ENCODE data around the gene KNSTRN. TPM values are rescaled to one million over a fixed set of nuclear protein-coding genes. Genes with fewer than 3 reads are reported as not detected.

KNSTRN gene
- total RNA-seq, 1 donor from 2014 or later = 27.3 TPM

DNA sequence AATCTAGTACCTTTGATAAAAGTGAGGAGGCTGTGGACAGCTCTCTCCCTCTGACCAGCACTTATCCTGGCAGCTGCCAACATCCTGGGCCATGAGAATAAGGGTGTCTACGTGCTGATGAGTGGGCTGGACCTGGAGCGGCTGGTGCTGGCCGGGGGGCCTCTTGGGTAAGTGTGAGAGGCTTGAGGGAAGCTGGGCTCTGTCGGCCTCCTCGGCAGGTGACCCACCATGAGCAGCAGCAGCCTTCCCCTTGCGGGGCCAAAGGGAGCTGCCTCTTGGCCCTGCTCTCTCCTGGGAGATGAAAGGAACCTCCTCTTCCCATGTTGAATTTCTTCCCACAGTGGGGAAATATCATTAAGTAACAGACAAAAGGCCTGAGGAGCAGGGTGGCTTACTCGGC, 32.3 kb downstream of the KNSTRN start:
- TF ChIP-seq, protein P1, sequence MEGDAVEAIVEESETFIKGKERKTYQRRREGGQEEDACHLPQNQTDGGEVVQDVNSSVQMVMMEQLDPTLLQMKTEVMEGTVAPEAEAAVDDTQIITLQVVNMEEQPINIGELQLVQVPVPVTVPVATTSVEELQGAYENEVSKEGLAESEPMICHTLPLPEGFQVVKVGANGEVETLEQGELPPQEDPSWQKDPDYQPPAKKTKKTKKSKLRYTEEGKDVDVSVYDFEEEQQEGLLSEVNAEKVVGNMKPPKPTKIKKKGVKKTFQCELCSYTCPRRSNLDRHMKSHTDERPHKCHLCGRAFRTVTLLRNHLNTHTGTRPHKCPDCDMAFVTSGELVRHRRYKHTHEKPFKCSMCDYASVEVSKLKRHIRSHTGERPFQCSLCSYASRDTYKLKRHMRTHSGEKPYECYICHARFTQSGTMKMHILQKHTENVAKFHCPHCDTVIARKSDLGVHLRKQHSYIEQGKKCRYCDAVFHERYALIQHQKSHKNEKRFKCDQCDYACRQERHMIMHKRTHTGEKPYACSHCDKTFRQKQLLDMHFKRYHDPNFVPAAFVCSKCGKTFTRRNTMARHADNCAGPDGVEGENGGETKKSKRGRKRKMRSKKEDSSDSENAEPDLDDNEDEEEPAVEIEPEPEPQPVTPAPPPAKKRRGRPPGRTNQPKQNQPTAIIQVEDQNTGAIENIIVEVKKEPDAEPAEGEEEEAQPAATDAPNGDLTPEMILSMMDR (IDR thresholded peaks at IDR 0.05) = no peak
- Mint-ChIP-seq H3K4me1 (ENCODE audit: unreplicated experiment) (no peaks in the 10 kb centered on the region), H3K4me3 (ENCODE audit: unreplicated experiment) (no peak overlapping the region), H3K9me3 (ENCODE audit: unreplicated experiment) (no peaks in the 10 kb centered on the region), H3K27me3 (ENCODE audit: unreplicated experiment) (no peaks in the 10 kb centered on the region), H3K27ac (ENCODE audit: unreplicated experiment) (no peak overlapping the region), H3K36me3 (ENCODE audit: unreplicated experiment) (peaks cover 48% of the 10 kb centered on the region)
- no peak for DNase-seq (ENCODE audit: extremely low spot score, unreplicated experiment)

- H3K4me1 Mint-ChIP-seq (ENCODE audit: unreplicated experiment) = no peaks in the 10 kb centered on the region
- H3K27ac Mint-ChIP-seq (ENCODE audit: unreplicated experiment) = no peak overlapping the region
- no peak for DNase-seq (ENCODE audit: extremely low spot score, unreplicated experiment)
- peaks cover 45% of the 10 kb centered on the region for H3K36me3 Mint-ChIP-seq (ENCODE audit: unreplicated experiment)
- TF ChIP-seq, protein P1 (IDR thresholded peaks at IDR 0.05) = no peak
- H3K9me3 Mint-ChIP-seq (ENCODE audit: unreplicated experiment) = no peaks in the 10 kb centered on the region
- H3K27me3 Mint-ChIP-seq (ENCODE audit: unreplicated experiment) = no peaks in the 10 kb centered on the region
- no peak overlapping the region for H3K4me3 Mint-ChIP-seq (ENCODE audit: unreplicated experiment)
Measured at GRCh38 chr15:40415226-40415625, 32.7 kb downstream of the KNSTRN start.

- Mint-ChIP-seq H3K9me3 (ENCODE audit: unreplicated experiment) (no peaks in the 10 kb centered on the region), H3K27me3 (ENCODE audit: unreplicated experiment) (no peaks in the 10 kb centered on the region), H3K4me3 (ENCODE audit: unreplicated experiment) (no peak overlapping the region), H3K27ac (ENCODE audit: unreplicated experiment) (no peak overlapping the region), H3K4me1 (ENCODE audit: unreplicated experiment) (peaks cover 6% of the 10 kb centered on the region), H3K36me3 (ENCODE audit: unreplicated experiment) (peaks cover 38% of the 10 kb centered on the region)
- no peak for DNase-seq (ENCODE audit: extremely low spot score, unreplicated experiment)
- TF ChIP-seq, protein P1 (IDR thresholded peaks at IDR 0.05) = no peak
Measured at GRCh38 chr15:40416056-40416455, 33.5 kb downstream of the KNSTRN start.

DNA sequence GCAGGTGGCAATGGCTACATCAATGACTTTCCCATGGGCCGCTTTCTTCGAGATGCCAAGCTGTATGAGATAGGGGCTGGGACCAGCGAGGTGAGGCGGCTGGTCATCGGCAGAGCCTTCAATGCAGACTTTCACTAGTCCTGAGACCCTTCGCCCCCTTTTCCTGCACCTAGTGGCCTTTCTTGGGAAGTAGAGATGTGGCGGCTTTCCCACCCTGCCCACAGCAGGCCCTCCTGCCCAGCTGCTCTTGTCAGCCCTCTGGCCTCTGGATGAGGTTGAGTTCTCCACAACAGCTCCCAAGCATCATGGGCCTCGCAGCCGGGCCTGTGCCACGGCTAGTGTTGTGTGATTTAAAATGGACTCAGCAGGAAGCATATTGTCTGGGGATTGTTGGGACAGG, 35.6 kb downstream of the KNSTRN start:
- H3K27me3 Mint-ChIP-seq (ENCODE audit: unreplicated experiment) = no peaks in the 10 kb centered on the region
- H3K4me1 Mint-ChIP-seq (ENCODE audit: unreplicated experiment) = peaks cover 12% of the 10 kb centered on the region
- H3K4me3 Mint-ChIP-seq (ENCODE audit: unreplicated experiment) = no peak overlapping the region
- H3K27ac Mint-ChIP-seq (ENCODE audit: unreplicated experiment) = no peak overlapping the region
- no peak for DNase-seq (ENCODE audit: extremely low spot score, unreplicated experiment)
- no peaks in the 10 kb centered on the region for H3K9me3 Mint-ChIP-seq (ENCODE audit: unreplicated experiment)
- TF ChIP-seq, protein P1 (IDR thresholded peaks at IDR 0.05) = no peak
- H3K36me3 Mint-ChIP-seq (ENCODE audit: unreplicated experiment) = peaks cover 23% of the 10 kb centered on the region

DNA sequence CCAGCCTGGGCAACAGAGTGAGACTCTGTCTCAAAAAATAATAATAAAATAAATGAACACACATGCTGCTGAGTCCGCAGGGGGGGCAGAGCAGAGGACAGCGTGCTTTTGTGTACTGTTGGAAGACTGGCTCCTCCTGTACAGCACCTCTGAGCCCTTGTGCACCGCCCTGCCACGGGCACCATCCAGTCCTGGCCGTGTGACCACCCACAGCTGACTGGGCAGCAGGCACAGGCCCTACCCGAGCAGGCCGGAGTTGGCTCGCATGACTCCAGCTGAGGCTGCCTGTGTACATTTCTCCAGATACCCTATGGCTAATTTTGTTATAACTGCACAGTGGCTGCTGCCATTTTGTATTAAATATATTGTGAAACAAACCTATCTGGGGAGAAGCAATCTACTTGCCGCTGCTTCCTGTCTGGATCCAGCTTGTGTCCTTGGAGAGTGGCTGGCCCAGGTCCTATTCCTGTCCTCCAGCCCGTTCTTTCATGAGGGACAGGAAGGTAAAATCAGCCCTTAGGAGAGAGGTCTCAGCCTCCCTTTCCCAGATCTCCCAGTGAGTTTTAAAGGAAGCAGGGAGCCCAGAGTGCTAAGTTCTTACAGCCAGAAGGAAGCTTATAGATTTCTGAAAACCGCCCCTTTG, 37.7 kb downstream of the KNSTRN start:
- Mint-ChIP-seq H3K36me3 (ENCODE audit: unreplicated experiment) (peaks cover 12% of the 10 kb centered on the region), H3K27ac (ENCODE audit: unreplicated experiment) (no peak overlapping the region), H3K9me3 (ENCODE audit: unreplicated experiment) (no peaks in the 10 kb centered on the region), H3K4me1 (ENCODE audit: unreplicated experiment) (peaks cover 12% of the 10 kb centered on the region), H3K4me3 (ENCODE audit: unreplicated experiment) (no peak overlapping the region), H3K27me3 (ENCODE audit: unreplicated experiment) (no peaks in the 10 kb centered on the region)
- no peak for DNase-seq (ENCODE audit: extremely low spot score, unreplicated experiment)
- TF ChIP-seq, protein P1 (IDR thresholded peaks at IDR 0.05) = no peak
